ENCODE data around the gene FASLG.
"Not testable (repeated sequence)": the region's sequence is repeated elsewhere in the genome, so short reads cannot be mapped to it uniquely, and the experiment has no call there.

Gene FASLG, protein sequence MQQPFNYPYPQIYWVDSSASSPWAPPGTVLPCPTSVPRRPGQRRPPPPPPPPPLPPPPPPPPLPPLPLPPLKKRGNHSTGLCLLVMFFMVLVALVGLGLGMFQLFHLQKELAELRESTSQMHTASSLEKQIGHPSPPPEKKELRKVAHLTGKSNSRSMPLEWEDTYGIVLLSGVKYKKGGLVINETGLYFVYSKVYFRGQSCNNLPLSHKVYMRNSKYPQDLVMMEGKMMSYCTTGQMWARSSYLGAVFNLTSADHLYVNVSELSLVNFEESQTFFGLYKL

DNA sequence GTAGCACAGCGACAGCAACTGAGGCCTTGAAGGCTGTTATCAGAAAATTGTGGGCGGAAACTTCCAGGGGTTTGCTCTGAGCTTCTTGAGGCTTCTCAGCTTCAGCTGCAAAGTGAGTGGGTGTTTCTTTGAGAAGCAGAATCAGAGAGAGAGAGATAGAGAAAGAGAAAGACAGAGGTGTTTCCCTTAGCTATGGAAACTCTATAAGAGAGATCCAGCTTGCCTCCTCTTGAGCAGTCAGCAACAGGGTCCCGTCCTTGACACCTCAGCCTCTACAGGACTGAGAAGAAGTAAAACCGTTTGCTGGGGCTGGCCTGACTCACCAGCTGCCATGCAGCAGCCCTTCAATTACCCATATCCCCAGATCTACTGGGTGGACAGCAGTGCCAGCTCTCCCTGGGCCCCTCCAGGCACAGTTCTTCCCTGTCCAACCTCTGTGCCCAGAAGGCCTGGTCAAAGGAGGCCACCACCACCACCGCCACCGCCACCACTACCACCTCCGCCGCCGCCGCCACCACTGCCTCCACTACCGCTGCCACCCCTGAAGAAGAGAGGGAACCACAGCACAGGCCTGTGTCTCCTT lies at the start of gene FASLG:
Gene FASLG, plus strand, starts transcription at position 233 of the 583 bp plus-strand sequence. Its CDS starts 99 bp downstream, at position 332.
- no peak for DNase-seq

DNA sequence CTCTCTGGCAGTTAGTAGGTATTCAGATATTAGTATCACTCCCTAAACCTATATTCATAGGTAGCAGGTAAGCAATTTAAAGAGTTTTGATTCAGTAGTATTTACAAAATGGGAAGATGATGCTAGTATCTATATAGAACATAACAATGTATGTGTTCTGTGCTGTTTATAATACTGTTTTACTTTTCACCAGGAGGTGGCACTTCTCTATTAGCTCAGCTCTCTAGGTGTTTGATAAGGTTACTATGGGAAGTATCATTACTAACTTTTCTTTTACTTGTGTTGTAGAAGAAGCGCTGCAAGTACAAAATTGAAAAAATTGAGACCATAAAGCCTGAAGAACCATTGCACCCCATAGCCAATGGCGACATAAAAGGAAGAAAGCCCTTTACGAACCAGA lies 49.4 kb upstream of the FASLG start:
- no peak for DNase-seq

DNA sequence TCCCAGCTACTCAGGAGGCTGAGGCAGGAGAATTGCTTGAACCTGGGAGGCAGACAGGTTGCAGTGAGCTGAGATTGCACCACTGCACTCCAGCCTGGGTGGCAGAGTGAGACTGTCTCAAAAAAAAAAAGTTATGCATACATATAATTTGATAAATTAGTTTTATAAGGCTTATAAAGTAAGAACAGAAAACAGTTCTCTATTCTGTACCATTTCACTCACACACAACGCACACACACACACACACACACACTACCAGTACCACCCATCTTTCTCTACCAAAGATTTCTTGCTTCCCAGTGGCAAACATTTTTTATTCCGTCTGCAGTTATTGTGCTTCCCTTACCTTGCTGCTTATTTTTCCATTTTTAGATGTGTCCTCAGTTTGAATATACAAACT lies 46.4 kb upstream of the FASLG start:
- DNase-seq: no peak

DNA sequence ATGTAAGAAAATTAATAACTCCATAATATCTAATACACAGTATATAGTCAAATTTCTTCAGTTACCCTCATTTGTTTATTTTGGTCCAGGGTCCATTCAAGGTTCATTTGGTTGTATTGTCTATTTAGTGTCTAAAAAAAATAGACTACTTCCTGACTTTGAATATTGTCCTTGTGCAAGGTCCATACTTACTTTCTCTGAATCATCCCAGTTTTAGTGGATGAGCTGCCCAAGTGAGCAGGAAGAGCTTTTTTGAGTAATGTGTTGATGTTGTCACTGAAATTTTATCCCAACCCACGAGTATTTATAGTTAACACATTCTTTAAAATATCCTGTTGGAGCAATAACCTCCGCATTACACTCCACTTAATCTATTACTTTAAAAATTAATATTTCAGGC lies 45.6 kb upstream of the FASLG start:
- DNase-seq: no peak

DNA sequence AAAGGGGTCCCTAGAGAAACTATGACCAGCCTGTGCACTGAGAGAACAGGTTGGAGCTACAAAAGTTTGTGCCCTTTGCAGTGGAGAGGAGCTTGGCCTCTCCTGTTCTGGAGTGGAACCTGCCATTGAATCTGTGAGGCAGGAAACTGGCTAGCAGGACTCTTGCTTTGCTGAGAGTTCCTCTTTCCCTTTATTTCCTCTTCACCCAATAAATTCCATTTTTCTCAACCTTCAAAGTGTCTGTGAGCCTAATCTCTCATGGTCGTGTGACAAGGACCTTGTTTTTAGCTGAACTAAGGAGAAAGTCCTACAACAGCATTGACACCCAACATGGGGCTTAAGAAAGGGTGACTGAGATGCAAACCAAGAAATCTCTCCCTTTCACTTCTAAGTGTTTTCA lies 42.7 kb upstream of the FASLG start:
- DNase-seq: no peak

DNA sequence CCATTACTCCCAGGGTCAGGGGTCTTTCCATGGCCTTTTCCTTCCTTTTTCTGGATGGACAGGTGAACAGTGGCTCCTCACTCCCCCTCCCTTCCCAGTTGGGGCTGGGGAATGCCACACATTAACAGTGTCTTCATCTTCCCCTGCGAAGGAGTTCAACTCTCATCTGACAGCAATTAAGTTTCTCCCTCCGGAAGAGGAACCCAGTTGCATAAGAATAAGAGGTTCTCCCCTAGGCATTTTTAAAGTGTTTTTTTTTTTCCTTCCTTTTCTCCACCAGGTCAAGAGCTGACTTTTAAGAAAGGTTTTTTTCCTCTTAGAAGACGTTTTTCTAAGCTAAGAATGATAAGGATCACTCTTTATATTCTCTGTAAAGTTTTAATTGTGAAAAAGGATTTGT lies 42.3 kb upstream of the FASLG start:
- no peak for DNase-seq

DNA sequence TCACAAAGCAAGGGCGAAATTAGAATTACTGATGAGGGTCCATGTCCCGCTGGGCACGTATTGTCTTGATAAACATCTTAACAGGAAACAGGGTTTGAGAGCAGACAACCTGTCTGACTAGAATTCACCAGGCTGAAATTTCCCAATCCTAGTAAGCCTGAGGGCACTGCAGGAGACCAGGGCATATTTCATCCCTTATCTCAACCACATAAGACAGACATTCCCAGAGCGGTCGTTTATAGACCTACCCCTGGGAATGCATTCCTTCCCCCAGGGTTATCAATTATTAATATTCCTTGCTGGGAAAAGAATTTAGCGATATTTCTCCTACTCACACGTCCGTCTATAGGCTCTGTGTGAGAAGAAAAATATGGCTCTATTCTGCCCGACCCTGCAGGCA lies 38.3 kb upstream of the FASLG start:
- DNase-seq: not testable (repeated sequence)

DNA sequence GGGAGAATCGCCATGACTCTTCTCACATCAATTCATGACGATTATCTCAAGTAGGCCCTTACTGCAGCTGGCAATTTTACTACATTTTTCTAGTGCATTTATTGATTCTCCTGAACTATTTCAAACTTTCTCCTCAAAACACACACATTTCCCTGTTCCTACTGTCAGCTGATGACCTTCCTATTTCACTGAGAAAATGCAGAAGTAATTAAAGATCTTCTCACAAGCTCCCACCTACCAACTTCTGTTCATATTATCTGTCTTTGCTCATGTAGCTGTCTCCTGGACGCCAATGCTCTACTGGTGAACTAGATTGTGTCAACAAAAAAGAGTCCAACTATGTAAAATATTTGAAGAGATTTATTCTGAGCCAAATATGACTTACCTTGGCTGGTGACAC lies 36.4 kb upstream of the FASLG start:
- DNase-seq: no peak

DNA sequence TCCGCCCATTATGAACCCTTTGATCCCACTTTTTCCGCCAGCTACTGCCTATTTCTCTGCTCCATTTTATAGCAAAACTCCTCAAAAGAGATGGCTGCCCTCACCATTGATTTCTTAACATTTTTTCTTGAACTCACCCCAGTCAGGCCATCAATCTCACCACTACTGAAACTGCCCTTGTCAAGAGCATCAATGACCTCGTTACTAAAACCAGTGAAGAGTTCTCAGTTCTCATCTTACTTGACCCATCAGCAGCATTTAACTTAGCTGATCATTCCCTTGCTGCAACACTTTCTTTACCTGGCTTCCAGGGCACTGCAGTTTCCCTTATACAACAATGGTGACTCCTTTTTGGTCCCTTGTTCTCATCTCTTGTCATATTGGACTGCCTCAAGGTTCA lies 35.2 kb upstream of the FASLG start:
- no peak for DNase-seq

DNA sequence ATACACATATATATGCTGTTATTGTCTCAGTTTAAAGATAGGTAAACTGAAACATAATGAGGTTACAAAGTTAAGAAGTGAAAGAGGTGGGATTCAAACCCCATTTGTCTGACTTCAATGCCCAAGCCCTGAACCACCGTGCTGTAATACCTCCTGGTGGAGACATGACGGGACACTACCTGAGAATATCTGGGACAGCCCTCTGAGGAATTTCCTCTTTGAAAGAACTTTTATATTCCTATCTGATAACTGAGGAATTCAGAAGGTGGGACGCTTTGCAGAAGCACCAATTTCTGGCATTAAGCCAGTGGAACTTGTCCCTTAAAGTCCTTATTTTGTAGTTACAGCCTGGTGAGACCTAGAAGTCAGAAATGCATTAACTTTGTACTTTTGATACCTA lies 32.1 kb upstream of the FASLG start:
- no peak for DNase-seq

DNA sequence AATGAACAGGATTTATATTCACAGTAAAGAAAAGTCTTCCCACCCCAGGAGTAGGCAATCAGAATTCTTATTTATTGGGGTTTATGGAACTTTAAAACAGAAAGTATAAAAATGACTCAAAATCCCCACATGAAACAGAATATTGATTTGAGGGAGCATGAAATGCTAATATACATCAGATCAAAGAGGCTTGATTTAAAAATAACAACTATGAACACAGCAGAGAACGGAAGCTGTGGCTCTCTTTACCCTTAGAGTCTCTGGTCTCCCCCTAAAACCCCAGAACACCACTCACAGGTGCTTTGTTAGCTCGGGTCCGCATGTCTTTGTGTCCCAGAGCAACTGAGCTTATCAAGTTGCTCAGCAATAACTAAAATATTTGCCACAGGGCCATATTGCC lies 31.2 kb upstream of the FASLG start:
- DNase-seq: no peak

DNA sequence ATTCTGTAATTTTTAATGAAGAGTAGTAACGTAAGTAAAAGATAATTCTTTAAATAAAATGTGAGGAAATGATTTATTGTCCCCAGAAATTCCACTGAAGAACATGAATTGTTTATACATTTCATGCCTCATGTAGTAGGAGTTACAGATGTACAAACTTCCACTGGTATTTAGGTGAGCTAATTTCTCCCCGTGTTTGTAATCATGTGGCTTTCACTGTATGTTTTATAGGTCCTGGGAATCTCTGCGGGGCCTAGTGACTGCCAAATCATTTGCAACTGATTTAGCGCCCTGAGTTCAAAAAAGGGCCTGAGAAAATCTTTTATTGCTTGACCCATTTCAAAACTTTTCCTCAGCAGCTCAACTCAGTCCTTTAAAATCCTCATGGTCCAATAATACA lies 30.5 kb upstream of the FASLG start:
- DNase-seq: no peak

DNA sequence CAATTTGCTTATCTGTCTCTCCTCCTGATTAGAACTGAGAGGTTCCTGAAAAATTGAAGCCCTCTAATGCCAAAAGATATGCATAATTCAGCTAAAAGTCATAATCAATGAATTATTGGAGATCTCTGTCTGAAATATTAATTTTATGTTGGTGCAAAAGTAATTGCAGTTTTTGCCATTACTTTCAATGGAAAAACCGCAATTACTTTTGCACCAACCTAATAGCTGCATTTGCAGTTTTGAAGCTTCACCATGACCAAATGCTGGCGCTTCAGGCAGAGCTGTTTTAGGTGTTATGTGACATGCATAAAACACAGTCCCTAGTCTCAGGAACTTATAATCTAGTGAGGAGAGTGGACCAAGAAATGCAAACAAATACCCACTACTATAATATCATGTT lies 29.7 kb upstream of the FASLG start:
- no peak for DNase-seq

DNA sequence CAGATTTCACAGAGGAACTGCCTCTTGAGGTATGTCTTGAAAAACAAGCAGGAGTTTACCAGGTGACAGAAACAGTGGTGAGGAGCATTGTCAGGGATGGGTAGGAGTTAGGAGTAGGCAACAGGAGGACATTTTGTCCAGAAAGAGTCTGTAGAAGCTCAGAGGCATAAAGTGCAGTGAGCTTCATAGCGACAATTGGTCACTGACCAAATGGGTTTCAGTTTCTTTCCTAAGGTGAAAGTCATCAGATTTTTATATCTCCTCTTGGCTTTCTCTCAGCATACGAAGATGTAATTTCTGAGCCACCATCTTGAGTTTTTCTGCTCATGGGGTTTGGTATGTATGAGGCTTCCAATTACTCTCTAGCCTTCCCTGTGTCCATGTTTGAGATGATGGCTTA lies 29.3 kb upstream of the FASLG start:
- DNase-seq: no peak

DNA sequence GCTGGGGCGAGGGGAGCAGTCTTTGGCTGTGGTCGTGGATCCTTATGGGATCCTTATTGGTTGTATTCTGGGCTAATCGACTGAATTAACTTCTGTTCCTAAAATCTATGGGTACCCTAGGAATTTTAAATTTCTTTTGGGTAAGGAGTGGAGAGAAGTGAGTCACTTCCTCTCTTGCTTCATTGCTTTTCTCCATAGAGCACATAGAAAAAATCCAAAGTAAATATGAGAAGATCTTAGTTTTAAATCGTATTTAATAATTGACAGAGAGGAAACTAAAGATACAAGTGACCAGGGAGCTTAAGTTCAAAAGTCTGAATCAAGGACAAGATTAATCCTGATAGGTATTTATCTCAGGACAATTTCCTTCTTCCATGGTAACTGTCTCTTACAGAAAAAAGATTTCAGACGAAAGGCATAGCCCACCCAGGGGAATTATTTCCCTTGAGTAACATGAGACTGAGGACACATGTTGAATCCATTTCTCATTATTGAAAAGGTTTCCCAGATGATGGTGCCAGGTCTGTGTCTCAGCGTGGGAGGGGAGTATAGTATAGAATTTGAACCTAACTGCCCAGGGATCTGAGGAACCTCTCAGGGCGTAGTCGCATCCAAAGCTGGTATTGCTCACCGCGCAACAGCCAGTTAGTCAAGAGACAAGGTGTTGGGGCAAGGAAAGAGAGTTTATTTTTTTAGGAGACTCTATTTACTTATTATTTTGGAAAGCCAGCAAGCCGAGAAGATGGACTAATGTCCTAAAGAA lies 28.7 kb upstream of the FASLG start:
- no peak for DNase-seq

DNA sequence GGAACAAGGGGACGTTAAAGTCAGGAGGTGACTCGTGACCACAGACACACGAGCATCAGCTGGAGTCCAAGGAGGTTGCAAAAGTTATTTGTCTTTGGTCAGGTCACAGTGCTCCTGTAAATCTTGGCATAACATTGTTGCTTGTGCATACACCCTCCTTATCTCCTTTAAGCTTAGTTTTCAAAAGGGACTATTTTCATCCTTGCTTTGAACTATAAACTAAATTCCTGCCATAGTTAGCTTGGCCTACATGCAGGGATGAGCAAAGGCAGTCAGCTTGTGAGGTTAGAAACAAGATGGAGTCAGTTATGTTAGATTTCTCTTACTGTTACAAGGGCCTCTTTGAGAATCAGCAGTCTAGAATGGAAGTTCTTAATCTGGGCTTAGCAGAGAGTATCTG lies 28.0 kb upstream of the FASLG start:
- DNase-seq: no peak

DNA sequence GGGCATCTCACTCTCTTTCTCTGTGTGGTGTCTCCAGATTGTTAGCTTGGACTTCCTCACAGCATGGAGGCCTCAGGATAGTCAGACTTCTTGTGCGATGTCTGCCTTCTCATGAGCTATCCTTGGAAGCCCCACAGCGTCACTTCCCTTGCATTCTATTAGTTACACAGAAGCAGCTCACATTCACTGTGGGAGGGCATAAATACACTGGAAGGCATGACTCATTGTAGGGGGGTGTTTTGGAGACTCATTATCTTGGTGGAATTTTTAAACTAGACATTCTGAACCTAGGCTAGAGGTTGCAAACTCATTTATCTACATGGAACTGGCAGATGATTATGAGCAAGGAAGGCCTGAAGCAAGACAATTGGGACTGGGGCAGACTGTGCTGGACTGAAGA lies 21.4 kb upstream of the FASLG start:
- no peak for DNase-seq

DNA sequence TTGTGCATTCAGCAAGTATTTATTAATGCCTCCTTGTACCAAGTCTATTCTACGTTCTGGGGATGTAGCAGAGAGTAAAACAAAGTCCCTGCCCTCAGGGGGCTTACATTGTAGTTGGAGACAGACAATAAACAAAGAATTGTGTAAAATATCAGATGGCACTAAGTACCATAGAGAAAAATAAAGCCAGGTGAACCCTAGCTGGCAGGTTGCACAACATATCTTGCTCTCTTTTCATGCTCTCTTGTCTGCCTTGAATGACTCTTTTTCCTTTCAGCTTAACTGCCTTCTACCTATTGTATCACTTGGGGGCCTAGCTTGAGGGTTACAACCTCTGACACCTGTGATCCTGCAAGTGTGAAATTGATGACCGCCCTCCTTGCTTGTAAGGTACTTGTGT lies 20.7 kb upstream of the FASLG start:
- DNase-seq: no peak

DNA sequence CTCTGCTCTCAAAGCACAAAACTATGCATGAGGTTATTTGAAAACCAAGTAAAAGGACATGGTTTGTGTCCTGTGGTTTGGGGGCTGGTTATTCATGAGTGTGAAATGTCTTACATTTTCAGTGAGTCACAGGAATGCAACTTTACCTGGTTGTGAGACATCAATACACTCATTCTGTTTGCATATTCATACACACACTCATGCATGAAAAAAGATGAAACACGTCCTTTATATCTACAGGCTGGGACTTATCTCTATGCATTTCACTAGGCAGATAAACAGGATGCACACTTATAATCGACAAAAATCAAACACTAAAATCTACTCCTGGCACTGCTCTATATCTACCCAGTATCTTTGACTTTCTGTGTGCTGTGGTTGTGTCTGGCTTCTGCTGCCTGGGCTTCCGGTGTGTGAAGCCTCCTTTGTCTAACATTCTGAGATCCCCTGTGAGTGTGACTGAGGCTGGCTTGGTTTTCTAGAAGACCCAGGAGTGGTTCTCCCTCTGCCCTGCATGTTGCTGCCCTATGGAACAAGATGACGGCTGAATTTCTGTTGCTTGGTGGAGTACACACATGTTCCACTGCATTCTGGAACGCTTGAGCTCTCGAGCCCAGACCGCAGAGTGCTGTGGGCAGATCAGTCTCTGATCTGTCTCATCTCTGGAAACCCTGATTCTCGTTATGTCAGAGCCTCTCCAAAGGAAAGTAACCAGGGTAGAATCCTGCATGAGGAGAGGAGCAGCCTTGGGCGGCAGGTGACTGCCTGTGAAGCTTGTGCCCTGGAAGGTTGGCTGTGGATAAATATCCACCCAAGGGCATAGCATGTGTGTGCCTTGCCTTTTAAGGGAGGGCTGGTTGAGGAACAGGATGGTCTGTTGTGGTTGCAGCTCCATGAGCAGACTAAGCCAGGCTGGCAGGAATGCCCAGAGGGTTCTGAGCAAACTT lies 19.7 kb upstream of the FASLG start:
- DNase-seq: no peak

DNA sequence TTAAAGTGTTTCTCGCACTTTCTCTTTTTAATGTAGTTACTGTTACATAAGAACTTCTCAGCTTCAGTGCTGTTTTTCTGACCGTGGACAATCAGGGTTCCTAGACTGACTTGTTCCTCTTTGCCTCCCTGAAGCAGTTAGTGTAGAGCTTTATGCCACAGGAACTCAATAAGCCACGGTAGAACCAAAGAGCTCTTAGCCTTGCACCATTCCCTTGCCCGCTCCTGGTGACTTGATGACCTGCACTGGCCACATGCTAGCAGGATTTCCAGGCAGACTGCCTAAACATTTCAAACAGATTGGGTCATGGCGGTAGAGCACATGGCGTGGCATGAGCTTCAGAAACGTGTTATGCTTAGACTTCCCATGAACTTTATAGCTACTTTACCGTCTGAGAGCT lies 18.8 kb upstream of the FASLG start:
- no peak for DNase-seq

DNA sequence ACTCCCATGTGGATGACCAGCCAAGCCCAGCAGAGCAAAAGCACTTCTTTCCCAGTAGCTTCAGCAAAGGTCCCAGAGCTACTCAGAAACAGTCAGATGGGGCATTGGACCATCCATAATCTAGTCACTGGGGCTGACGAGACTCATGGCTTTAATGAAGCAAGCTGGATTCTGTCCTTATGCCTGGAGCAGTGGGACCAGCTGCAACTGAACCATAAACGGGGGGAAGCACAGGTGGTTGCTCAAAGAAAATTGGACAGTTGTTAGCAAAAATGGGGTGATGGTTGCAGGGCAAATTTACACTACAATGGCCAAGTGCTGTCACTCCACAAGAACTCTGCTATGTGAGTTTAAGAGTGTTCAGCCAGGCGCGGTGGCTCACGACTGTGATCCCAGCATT lies 17.4 kb upstream of the FASLG start:
- DNase-seq: no peak

DNA sequence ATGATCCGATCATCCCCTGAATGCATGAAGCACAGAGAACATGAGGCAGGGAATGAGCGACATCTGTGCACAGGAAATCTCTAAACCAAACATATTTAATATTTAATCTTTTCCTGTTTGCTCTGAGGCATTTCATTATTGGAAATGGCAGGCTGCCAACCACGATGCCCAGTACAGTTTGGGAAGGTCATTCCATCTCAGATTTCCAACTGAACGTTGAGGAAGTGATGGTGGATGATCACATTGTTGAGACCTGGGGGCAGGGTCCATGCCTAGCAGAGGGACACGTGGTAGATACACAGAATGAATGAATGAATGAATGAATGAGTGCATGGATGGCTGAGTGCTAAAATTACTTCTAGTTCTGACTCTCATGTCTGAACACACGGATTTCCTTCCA lies 15.9 kb upstream of the FASLG start:
- DNase-seq: no peak

DNA sequence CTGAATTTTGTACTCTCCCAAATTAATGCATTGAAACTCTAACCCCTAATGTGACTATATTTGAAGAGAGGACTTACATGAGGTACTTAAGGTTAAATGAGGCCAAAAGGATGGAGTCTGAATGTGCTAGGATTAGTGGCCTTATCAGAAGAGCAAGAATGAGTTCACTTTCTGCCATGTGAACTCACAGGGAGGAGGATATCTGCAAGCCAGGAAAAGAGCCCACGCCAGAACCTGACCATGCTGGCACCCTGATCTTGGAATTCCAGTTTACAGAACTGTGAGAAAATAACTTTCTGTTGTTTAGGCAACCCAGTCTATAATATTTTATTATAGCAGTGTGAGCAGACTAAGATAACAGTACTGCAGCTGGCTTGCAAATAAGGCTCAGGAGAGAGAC lies 12.2 kb upstream of the FASLG start:
- DNase-seq: no peak
